GM21528 (cell line): ENCODE results near the gene LZTFL1.

Source experiments
- ATAC-seq: cut with Tn5 transposase; IDR thresholded peaks from one replicate; pipeline ENCODE4 v1.9.1; 2021; ENCODE audit warnings: mild to moderate bottlenecking, moderate library complexity; ENCODE audit not compliant: unreplicated experiment, low FRiP score

Gene LZTFL1

DNA sequence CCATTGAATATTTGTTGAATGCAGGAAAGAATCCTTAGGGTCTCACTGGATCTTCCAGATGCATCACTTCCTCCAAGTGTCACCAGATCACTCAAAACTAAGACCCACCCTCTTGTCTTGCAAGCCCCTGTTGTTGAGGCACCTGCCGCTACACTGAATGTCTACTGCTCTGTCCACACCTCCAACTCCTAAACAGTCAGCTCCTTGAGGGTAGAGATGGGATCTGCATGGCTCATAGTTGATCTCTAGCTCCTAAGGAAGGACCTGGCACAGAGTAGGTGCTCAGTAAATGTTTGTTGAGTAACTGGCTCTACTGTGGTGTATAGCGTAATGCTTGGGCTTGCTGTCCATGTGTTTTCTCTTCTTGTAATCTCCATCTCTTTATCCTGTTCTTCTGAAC lies 54.4 kb downstream of the LZTFL1 start:
- no peak for ATAC-seq

DNA sequence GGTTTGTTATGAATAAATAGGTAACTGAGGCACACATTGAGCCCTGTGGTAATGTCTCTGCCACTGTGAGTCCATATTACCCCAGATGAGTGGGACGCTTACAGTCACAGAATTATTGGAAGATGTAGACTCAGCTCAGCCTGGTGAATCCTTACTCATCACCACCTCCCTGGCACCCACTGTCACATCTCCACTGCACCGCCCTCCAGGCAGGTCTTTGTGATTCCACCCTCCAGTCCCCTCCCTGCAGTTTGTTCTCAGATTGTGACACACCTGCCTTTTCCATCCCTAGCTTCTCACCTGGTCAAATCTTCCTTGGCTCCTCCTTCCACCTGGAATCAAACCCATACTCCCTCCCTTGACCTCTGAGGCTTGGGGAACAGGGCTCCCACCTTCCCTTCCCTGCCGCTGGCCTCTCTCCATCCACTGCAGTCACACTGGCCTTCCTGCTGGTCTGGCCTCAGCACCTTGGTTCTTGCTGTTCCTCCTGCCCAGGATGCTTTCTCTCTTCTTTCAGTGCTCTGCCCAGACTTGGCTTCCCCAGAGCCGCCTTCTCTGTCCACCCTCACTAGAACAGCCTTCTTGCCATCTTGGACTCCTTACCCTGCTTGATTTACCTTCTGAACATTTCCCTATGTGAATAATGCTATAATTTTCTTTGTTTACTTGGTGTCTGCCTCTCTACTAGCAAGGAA lies 55.0 kb downstream of the LZTFL1 start:
- ATAC-seq = no peak

DNA sequence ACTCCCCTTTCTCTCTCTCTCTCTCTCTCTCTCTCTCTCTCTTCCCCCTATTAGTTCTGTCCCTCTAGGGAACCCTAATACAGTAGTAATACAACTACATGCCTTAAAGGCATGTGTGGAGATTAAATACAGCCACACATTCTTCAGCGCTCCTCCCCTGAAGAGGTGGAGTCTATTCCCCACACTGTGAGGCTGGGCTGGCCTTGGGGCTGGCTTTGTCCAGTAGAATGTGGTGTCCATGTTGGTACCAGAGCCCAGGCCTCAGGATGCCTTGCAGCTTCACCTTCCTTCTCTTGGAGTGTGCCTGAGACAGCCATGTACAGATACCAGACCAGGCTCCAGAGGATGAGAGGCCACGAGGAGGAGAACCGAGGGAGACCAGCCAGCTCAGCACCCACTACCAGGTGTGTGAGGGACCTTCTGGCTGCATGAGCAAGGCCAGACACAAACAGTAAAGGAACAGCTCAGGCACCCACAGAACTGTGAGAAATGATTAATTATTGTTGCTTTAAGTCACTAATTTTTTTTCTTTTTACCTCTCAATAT lies 56.2 kb downstream of the LZTFL1 start:
- ATAC-seq = no peak

DNA sequence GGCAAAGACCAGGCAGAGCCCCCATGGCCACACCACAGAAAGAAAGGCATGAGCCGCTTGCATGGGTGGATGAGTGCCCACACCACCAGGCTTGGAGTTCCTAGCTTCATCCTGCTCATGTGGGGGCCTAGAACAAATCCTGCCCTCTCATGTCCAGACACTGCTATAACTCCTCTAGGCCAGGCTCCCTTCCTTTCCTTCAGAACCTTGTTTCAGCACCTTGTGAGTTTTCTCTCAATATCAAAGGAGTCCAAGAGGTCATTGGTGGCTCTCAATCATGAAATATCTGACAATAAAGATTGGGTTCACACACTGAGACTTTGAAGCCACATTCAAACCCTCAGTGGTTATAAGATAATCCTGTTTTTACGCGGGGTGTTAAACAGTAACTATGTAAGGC lies 58.3 kb downstream of the LZTFL1 start:
- no peak for ATAC-seq

DNA sequence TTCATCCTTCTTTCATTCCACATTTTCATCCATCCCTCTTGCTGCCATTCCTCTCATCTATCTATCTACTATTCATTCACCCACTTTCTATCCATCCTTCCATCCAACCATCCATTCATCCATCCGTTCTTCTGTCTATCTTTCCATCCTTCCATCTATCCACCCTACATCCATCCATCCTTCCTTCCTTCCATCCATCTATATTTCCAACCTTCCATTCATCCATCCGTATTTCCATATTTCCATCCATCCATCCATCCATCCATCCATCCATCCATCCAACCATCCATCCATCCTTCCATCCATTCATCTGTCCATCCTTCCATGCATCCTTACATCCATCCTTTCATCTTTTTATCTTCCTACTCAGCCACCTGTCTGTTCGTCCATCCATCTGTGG lies 59.5 kb downstream of the LZTFL1 start:
- ATAC-seq = no peak

DNA sequence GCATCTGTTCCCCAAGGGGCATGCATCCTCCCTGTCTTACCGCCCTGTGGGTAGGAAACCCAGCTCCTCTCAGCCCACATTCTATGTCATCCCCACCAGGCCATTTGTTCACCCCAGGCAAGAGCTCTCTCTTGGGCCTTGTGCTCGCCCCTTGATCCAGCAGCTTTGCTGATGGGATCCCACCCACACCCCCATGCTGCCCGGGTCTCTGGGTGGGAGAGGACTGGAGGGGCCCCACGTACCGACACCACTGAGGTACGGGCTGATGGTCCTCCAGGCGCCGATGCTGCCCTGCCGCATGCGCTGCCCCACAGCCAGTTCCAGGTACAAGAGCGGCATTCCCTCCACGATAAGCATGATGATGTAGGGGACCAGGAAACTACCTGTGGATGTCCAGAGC lies 60.1 kb downstream of the LZTFL1 start:
- no peak for ATAC-seq

DNA sequence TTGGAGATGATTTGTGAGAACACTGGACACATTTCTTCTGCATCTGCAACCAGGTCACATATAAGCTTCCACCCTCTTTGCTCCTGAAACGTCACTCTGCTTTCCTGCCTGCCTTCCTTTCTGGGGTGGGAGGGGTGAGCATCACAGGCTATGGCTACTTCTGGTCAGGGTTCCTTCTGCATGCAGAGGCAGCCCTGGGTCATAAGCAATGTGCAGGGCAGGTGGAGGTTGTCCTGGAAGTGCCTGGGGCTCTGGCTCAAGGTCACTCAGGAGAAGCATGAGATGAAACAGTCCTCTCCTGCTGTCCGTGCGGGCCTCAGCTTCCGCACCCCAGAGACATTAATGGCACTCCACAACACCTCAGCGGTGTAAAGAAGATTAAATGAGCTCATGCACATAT lies 60.6 kb downstream of the LZTFL1 start:
- ATAC-seq = no peak

DNA sequence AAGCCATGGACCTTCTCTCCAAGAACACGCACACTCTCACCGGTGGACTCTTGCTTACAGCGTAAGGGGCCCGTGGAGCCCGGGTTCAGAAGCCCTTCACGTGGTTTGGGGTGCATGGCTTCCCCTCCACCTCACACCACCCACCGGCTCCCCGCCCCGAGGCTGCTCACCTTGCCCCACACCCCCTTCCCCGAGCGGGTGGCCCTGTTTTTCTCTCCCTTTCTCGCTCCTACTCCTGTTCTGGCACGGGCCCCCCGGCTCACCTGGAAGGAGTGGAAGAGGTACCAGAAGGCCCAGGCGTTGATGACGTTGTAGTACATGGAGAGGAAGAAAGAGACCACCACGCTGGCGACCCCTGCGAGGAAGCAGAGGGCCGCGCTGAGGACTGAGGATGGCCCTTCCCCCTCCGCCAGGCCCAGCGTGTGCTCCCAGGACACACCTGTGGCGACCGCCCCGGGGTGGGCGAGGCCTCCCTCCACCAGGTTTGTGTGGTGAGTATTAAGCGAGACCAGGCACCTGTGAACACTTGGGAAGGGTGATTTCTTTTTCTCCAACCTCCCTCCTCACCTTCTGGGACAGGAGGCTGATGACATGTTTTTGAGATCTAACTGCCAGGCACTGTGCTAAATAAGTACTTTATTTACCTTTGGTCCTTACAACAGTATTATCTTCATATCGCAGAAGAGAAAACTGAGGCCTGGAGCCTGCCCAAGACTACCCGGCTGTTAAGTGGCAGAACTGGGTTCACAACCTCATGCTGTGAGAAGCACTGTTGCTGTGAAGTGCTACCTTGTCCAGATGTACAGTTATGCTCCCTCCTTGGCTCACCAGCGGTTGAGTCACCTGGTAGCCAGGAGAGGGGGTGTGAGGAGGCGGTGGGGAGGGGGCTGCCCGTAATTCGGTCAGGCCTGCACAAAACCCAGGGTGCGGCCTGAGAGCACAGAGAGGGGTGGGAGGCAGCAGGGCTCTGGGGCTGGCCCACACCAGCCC lies 61.9 kb downstream of the LZTFL1 start:
- no peak for ATAC-seq

DNA sequence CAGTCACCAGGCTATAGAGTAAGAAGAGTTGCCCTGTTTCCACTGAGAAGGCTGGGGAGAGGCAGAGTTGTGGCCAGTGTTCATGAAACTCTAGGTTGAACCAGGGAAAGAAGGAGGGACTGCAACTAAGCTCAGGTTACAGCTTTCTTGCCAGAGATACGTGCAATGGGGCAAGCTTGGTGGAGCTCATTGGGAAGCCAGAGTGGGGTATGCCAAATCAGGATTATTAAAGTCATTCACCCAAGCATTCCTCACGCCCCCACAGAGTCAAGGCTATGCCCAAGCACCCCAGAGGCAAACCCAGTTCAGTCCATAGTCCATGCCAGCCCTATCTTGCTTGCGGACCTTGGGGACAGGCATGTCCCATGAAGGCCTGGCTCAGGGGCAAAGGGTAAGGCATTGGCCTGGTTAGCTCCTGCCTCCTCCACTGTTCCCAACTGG lies 63.1 kb downstream of the LZTFL1 start:
- ATAC-seq = no peak

DNA sequence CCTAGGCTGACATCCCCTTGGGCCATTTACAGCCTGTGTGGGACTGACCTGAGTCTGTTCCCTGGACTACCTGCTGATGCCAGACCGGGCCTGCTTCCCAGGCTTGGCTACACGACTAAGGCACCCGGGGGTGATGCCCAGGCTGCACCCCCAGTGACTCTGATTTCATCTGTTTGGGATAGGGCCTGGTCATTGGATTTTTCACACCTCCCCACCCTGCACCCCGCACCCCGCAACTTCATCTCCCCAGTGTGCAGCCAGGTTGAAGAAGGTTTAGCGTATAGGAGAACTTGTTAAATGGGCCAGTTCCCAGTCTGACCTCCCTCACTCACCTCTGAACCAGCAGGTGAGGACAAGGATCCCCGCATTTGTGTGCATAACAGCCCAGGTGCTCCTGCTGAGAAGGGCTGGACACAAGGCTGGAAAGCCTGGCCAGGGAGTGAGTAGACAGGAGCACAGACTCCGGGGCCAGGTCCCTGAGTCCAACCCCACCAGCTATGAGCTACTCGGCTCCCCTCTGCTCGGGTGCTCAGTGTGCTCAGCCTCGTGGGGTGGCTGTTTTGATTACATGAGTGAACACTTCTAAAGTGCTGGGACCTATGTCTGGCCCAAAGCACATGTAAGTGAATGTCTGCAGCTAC lies 64.1 kb downstream of the LZTFL1 start:
- no peak for ATAC-seq

DNA sequence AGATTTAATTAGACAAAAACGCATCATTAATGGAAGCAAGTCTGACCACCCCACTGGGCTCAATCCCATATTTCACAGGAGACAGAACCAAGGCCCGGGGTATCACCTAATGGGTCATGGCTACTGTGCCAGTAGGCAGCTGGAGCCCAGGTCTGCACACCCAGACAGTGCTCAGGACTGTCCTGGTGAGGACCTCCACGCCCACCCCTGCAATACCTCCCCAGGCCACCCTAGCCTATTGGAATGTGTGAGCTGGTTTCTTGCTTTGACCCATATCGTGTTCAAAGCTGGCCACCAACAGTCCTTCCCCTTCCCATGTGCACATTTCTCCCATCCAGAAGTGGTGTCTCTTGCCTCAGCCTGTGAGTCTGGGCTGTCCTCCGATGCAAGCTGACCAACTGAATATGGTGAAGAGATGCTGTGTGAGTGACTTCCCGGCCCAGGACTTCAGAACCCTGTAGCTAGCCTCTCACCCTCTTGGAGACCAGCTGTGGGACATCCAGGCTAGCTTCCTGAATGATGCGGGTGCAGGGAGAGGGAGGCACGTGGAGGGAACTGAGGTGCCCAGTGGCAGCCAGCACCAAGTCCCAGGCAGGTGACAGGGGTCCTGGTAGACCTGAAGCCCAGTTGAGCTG lies 64.7 kb downstream of the LZTFL1 start:
- ATAC-seq = no peak

DNA sequence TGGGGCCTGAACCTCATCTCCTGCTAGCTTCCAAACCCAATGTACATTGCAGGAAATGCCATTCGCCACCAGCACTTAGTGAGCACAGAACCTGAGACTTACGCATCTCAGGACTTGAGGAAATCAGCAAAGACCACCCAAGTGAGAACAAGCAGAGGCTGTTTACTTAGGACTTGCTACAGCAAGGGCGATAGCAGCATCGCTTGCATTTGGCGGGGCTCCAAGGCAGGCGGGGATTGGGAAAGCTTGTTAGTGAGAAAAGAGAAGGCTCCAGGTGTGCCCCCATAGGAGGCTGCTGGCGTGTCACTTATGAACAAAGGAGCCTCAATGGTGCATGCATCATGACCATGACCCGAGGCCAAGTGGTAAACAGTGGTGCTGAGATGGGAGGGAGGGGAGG lies 65.3 kb downstream of the LZTFL1 start:
- ATAC-seq = no peak

DNA sequence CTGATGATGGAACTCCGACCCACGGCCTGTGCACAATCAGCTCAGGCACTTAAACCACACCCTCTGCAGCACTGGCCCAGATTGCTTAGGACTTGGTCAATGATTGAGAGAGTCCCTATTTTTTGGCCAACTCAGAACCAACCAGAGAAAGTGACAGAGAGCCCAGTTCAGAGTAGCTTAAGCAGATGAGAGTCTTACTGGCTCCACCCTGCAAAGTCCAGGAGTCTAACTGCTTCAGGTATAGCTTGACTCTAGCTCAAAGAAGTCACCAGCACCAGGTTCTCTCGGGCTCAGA lies 65.7 kb downstream of the LZTFL1 start:
- ATAC-seq = no peak

DNA sequence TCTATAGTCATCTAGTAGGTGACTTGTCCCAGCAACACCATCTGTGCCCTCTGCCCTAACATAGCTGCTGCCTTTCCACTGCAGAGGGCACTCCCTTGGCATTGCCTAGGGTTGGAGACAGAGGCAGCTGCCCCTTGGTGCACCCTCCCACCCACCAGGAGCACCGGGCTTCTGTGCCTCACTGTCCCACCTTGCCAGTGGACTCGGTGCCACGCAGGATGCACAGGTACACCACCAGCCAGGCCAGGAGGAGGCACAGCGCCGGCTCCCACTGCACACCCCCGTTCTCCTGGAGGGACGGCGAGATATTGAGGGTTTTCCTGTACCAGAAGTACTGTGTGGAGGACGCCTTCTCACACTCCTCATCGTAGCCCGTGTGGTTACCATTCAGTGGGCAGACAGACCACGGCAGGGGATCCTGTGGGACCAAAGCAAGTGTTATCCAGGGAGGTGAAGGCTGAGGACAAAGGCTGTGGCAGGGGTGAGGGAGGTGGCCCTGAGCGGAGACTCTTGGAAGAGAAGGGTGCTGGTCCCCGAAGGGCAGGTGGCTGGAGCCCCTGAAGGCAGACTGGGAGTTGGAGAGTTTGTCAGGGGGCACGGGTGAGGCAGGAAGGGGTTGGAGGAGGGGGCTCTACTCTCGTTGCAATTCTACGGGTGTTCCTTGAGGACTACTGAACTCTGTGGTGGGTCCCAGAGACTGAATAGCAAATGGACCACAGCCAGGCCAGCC lies 66.2 kb downstream of the LZTFL1 start:
- no peak for ATAC-seq

DNA sequence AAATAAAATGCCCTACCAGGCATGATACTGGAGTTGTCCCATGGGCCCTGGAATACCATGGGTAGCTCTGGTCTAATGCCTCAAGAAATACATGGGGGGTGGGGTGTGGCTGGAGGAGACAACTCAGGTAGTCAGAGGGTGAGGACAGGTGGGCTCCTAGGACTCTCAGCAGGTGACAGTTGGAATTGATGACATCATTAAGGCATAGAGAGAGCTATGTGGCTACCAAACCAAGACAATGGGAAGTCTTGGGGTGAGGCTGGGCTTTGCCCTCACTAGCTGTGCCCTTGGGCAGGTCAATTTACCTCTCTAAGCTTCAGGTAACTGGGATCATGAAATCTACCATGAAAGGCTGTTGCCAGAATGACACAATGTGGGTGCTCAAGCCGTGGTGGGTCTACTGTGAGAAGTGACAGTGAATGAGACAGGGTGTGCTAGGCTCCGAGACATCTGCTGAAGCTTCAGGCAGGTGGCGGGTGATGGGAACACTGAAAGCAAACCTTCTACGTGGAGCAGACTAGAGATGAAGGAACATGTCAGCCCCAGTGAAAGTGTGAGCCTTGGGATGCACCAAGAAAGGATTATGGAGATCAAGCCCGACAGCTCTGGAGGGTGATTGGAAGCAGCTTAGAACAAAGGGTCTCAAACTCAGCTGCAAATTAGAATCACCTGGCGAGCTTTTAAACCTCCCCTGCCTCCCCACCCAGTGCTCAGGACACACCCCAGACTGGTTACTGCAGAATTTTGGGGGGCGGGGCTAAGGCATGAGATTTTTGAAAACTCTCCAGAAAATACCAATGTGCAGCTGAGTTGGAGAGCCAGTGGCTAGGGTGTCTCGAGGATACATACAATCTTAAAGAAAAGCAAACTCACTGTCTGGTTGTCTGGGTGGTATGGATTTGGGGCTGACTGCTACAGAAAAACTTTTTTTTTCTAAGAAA lies 67.1 kb downstream of the LZTFL1 start:
- no peak for ATAC-seq

DNA sequence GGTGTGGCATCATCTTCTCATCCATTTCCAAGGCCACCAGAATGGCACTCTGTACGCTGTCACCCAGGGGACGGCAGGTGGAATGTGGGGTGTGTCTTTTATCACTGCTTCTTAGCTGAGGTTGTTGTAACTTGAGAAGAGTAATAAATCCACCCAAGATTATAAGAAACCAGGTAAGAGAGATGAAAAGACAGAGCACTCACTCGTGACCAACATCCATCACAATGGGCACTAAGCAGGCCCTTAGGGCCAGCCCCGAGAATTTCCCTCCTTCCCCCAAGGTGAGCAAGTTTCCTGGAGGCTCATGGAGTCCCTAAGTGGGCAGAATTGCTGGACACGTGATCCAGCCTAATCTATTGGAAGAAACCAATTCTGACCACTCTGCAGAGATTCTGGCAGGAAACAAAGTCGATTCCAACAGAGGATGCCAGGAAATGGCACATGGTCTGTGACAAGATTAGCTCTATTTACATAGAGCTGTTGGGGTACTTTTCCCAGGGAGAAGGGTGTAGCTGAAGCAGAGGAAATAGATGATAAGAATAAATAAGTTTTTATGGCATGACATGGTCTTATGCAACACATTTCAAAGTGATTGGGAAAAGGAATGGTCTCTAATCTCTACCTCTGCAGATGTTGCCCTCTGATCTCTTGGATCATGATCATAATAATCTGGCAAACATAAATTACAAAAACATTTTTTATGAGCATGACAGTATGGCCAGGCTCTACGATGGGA lies 68.0 kb downstream of the LZTFL1 start:
- no peak for ATAC-seq
